ENCODE measurements around the gene ZNF669. TPM values are rescaled to one million over a fixed set of nuclear protein-coding genes. Genes with fewer than 3 reads are reported as not detected.
"Not testable (repeated sequence)": the region's sequence is repeated elsewhere in the genome, so short reads cannot be mapped to it uniquely, and the experiment has no call there.

Gene ZNF669
- total RNA-seq, 1 experiment from 2014 or later, result 5.3 TPM

GRCh38 chr1:247146671-247147070 lies 42.5 kb upstream of the ZNF669 start:
- H4K20me1 ChIP-seq (ENCODE audit: insufficient read depth), result no peaks in the 10 kb centered on the region
- H3K36me3 ChIP-seq (ENCODE audit: low read depth), result no peaks in the 10 kb centered on the region
- H3K4me3 ChIP-seq, result no peak overlapping the region
- intact Hi-C loops (cut with micrococcal nuclease; ENCODE audit: unreplicated experiment), result no loop called here
- ChIA-PET CTCF (no interaction called here), POLR2A (ENCODE audit: unreplicated experiment) (no interaction called here)
- no peaks in the 10 kb centered on the region; the same call in 1 of the 2 replicates for H3K9me3 ChIP-seq (ENCODE audit: insufficient read depth, low read depth)
- no peaks in the 10 kb centered on the region for H3K4me1 ChIP-seq (replicated peaks; ENCODE audit: insufficient read depth)
- no peaks in the 10 kb centered on the region for H3F3A ChIP-seq (ENCODE audit: insufficient read depth, low read depth)
- H3K27me3 ChIP-seq (ENCODE audit: insufficient read depth, low read depth), result no peaks in the 10 kb centered on the region
- DNase-seq, result no peak
- H3K9me2 ChIP-seq (ENCODE audit: insufficient read depth), result no peaks in the 10 kb centered on the region
- BruUV-seq (replicated peaks), result no TSS peak
- no peak overlapping the region for H2AFZ ChIP-seq
- no peaks in the 10 kb centered on the region for H3K79me2 ChIP-seq (ENCODE audit: low read depth)
- no peak for TF ChIP-seq EZH2 (IDR thresholded peaks at IDR 0.05; ENCODE audit: low read depth)
- no peak overlapping the region for H3K27ac ChIP-seq
- no peak overlapping the region for H3K4me2 ChIP-seq

- Histone ChIP-seq H4K20me1 (ENCODE audit: insufficient read depth) (no peaks in the 10 kb centered on the region), H3K4me1 (replicated peaks; ENCODE audit: insufficient read depth) (no peaks in the 10 kb centered on the region), H3K27me3 (ENCODE audit: insufficient read depth, low read depth) (no peaks in the 10 kb centered on the region), H3K27ac (no peak overlapping the region), H3K4me2 (no peak overlapping the region), H3K9me2 (ENCODE audit: insufficient read depth) (no peaks in the 10 kb centered on the region), H3F3A (ENCODE audit: insufficient read depth, low read depth) (no peaks in the 10 kb centered on the region), H3K9me3 (ENCODE audit: insufficient read depth, low read depth) (no peaks in the 10 kb centered on the region; the same call in 1 of the 2 replicates), H2AFZ (no peak overlapping the region), H3K79me2 (ENCODE audit: low read depth) (no peaks in the 10 kb centered on the region), H3K4me3 (no peak overlapping the region), H3K36me3 (ENCODE audit: low read depth) (no peaks in the 10 kb centered on the region)
- ChIA-PET POLR2A (ENCODE audit: unreplicated experiment) (no interaction called here), CTCF (no interaction called here)
- intact Hi-C loops (cut with micrococcal nuclease; ENCODE audit: unreplicated experiment), result no loop called here
- no peak for DNase-seq
- TF ChIP-seq CTCF (conservative IDR thresholded peaks at IDR 0.05) (no peak), EZH2 (IDR thresholded peaks at IDR 0.05; ENCODE audit: low read depth) (no peak)
- no TSS peak for BruUV-seq (replicated peaks)
These were observed 41.1 kb upstream of the ZNF669 start for GRCh38 chr1:247145279-247145678.

GRCh38 chr1:247139557-247139956 lies 35.4 kb upstream of the ZNF669 start:
- BruUV-seq (replicated peaks); H3K27ac ChIP-seq; H3K4me1 ChIP-seq (replicated peaks; ENCODE audit: insufficient read depth); CTCF ChIA-PET; H3K4me3 ChIP-seq; intact Hi-C loops (cut with micrococcal nuclease; ENCODE audit: unreplicated experiment); H3F3A ChIP-seq (ENCODE audit: insufficient read depth, low read depth); DNase-seq; H3K27me3 ChIP-seq (ENCODE audit: insufficient read depth, low read depth); H3K36me3 ChIP-seq (ENCODE audit: low read depth); H2AFZ ChIP-seq; POLR2A ChIA-PET (ENCODE audit: unreplicated experiment); H3K9me2 ChIP-seq (ENCODE audit: insufficient read depth); H3K9me3 ChIP-seq (ENCODE audit: insufficient read depth, low read depth); H3K79me2 ChIP-seq (ENCODE audit: low read depth); H4K20me1 ChIP-seq (ENCODE audit: insufficient read depth); H3K4me2 ChIP-seq: not testable (repeated sequence)

- intact Hi-C loops (cut with micrococcal nuclease; ENCODE audit: unreplicated experiment), result no loop called here
- no peaks in the 10 kb centered on the region for H4K20me1 ChIP-seq (ENCODE audit: insufficient read depth)
- no peak for DNase-seq
- no peaks in the 10 kb centered on the region for H3K4me1 ChIP-seq (replicated peaks; ENCODE audit: insufficient read depth)
- no peak overlapping the region for H2AFZ ChIP-seq
- TF ChIP-seq EZH2 (IDR thresholded peaks at IDR 0.05; ENCODE audit: low read depth) (no peak), CTCF (conservative IDR thresholded peaks at IDR 0.05) (no peak)
- H3K36me3 ChIP-seq (ENCODE audit: low read depth), result no peaks in the 10 kb centered on the region
- H3K79me2 ChIP-seq (ENCODE audit: low read depth), result no peaks in the 10 kb centered on the region
- no TSS peak for BruUV-seq (replicated peaks)
- ChIA-PET CTCF (no interaction called here), POLR2A (ENCODE audit: unreplicated experiment) (no interaction called here)
- H3K9me3 ChIP-seq (ENCODE audit: insufficient read depth, low read depth), result peaks cover 10% of the 10 kb centered on the region; the same call in 1 of the 2 replicates
- no peaks in the 10 kb centered on the region for H3K9me2 ChIP-seq (ENCODE audit: insufficient read depth)
- no peaks in the 10 kb centered on the region for H3F3A ChIP-seq (ENCODE audit: insufficient read depth, low read depth)
- no peak overlapping the region for H3K27ac ChIP-seq
- H3K4me2 ChIP-seq, result no peak overlapping the region
- H3K27me3 ChIP-seq (ENCODE audit: insufficient read depth, low read depth), result no peaks in the 10 kb centered on the region
- H3K4me3 ChIP-seq, result no peak overlapping the region
These were observed 27.1 kb upstream of the ZNF669 start for GRCh38 chr1:247131236-247131635.

- intact Hi-C loops (cut with micrococcal nuclease; ENCODE audit: unreplicated experiment); H3K9me3 ChIP-seq (ENCODE audit: insufficient read depth, low read depth); H3K27ac ChIP-seq; H3K4me3 ChIP-seq; DNase-seq; H4K20me1 ChIP-seq (ENCODE audit: insufficient read depth); H3K36me3 ChIP-seq (ENCODE audit: low read depth); H3K79me2 ChIP-seq (ENCODE audit: low read depth); POLR2A ChIA-PET (ENCODE audit: unreplicated experiment); H3K9me2 ChIP-seq (ENCODE audit: insufficient read depth); CTCF ChIA-PET; H3F3A ChIP-seq (ENCODE audit: insufficient read depth, low read depth); H3K4me1 ChIP-seq (replicated peaks; ENCODE audit: insufficient read depth); H3K27me3 ChIP-seq (ENCODE audit: insufficient read depth, low read depth); H2AFZ ChIP-seq; H3K4me2 ChIP-seq: not testable (repeated sequence)
- BruUV-seq (replicated peaks), result TSS peak; percentile 78
These were observed 23.5 kb upstream of the ZNF669 start for GRCh38 chr1:247127519-247128282.

GRCh38 chr1:247126601-247127000 lies 22.4 kb upstream of the ZNF669 start:
- DNase-seq; intact Hi-C loops (cut with micrococcal nuclease; ENCODE audit: unreplicated experiment); CTCF ChIA-PET: not testable (repeated sequence)

More at GRCh38 chr1:247126601-247127000, 22.4 kb upstream of the ZNF669 start:
- POLR2A ChIA-PET (ENCODE audit: unreplicated experiment); BruUV-seq (replicated peaks); H3F3A ChIP-seq (ENCODE audit: insufficient read depth, low read depth); H3K9me3 ChIP-seq (ENCODE audit: insufficient read depth, low read depth); H3K36me3 ChIP-seq (ENCODE audit: low read depth); H4K20me1 ChIP-seq (ENCODE audit: insufficient read depth); H3K27me3 ChIP-seq (ENCODE audit: insufficient read depth, low read depth); H3K4me2 ChIP-seq; H2AFZ ChIP-seq; H3K4me1 ChIP-seq (replicated peaks; ENCODE audit: insufficient read depth); H3K79me2 ChIP-seq (ENCODE audit: low read depth); H3K9me2 ChIP-seq (ENCODE audit: insufficient read depth); H3K27ac ChIP-seq; H3K4me3 ChIP-seq: not testable (repeated sequence)
